GM06990 (cell line): ENCODE measurements around the gene SMKR1.
"Not testable (repeated sequence)": the region's sequence is repeated elsewhere in the genome, so short reads cannot be mapped to it uniquely, and the experiment has no call there.

Experiments
- DNase-seq: peaks from one replicate; pipeline ENCODE4 v3.0.0-alpha.2; 2011; ENCODE audit not compliant: insufficient read length; ENCODE audit errors: extremely low read depth
- H3K27me3 ChIP-seq: replicated peaks from 2 replicates; pipeline ENCODE4 v1.6.0; 2011; ENCODE audit warnings: low read length; ENCODE audit not compliant: control insufficient read depth, insufficient read depth
- H3K36me3 ChIP-seq: 2 replicates; pipeline ENCODE4 v1.5.1; 2011; ENCODE audit warnings: low read length; ENCODE audit not compliant: control insufficient read depth, insufficient read depth
- H3K4me3 ChIP-seq: replicated peaks from 2 replicates; pipeline ENCODE4 v1.5.1; 2011; ENCODE audit warnings: low read depth, mild to moderate bottlenecking, control low read depth, low read length
- TF ChIP-seq, protein P1 (sequence below): IDR thresholded peaks from 2 replicates; pipeline ENCODE4 v1.5.1; 2011; ENCODE audit warnings: low read length, control low read depth, mild to moderate bottlenecking, inconsistent platforms; ENCODE audit not compliant: insufficient read depth, poor library complexity, severe bottlenecking

The SMKR1 gene

DNA sequence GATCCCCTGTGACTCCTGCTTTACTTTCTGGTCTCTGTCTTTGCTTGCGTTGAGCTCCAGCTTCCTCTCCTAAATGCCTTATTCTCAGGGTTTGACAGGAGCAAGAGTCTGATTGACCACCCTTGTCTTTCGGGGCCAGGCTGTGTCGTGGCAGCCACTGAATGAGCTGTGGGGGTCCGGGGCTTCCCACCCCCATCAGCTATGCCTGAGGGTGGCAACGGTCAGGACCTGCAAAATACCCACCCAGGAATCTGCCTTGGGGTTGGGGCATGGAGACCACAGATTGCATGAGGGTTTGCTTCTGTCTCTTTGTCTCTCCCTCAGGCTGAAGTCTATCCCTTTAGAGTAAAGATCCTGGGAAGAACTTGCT, 20.6 kb downstream of the SMKR1 start:
- no peaks in the 10 kb centered on the region for H3K36me3 ChIP-seq
- TF ChIP-seq, protein P1, sequence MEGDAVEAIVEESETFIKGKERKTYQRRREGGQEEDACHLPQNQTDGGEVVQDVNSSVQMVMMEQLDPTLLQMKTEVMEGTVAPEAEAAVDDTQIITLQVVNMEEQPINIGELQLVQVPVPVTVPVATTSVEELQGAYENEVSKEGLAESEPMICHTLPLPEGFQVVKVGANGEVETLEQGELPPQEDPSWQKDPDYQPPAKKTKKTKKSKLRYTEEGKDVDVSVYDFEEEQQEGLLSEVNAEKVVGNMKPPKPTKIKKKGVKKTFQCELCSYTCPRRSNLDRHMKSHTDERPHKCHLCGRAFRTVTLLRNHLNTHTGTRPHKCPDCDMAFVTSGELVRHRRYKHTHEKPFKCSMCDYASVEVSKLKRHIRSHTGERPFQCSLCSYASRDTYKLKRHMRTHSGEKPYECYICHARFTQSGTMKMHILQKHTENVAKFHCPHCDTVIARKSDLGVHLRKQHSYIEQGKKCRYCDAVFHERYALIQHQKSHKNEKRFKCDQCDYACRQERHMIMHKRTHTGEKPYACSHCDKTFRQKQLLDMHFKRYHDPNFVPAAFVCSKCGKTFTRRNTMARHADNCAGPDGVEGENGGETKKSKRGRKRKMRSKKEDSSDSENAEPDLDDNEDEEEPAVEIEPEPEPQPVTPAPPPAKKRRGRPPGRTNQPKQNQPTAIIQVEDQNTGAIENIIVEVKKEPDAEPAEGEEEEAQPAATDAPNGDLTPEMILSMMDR, result no peak
- no peak overlapping the region for H3K4me3 ChIP-seq
- no peaks in the 10 kb centered on the region; the same call in 1 of the 2 replicates for H3K27me3 ChIP-seq
- no peak for DNase-seq

DNA sequence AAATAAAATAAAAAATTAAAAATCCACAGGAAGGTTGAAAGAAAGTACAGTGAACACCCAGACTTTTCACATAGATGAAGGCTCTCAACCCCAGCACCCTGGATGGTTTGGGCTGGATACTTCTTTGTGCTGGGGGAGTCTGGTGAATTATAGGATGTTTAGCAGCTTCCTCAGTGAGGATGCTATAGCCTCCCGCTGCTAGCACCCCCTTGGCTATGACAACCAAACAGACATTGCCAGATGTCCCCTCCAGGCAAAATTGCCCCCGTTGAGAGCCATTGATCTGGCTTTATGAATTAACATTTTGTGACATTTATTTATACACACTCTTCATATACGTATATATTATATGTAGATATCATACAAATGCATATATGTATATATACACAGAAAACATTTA, 21.6 kb downstream of the SMKR1 start:
- no peaks in the 10 kb centered on the region for H3K36me3 ChIP-seq
- no peak for DNase-seq
- no peaks in the 10 kb centered on the region; the same call in 1 of the 2 replicates for H3K27me3 ChIP-seq
- TF ChIP-seq, protein P1, result no peak
- H3K4me3 ChIP-seq, result no peak overlapping the region

DNA sequence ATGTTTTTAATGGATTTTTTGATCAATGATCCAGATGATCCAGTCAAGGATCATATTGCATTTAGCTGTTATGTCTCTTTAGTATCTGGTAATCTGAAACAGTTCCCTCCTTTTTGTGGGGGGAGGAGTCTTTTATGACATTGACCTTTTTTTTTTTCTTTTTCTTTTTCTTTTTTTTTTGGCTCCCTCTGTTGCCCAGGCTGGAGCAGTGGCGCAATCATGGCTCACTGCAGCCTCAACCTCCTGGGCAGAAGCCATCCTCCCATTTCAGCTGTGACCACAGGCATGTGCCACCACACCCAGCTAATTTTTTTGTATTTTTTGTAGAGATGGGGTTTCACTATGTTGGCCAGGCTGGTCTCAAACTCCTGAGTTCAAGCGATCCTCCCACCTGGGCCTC, 22.1 kb downstream of the SMKR1 start:
- DNase-seq, H3K36me3 ChIP-seq, H3K4me3 ChIP-seq, H3K27me3 ChIP-seq: not testable (repeated sequence)

DNA sequence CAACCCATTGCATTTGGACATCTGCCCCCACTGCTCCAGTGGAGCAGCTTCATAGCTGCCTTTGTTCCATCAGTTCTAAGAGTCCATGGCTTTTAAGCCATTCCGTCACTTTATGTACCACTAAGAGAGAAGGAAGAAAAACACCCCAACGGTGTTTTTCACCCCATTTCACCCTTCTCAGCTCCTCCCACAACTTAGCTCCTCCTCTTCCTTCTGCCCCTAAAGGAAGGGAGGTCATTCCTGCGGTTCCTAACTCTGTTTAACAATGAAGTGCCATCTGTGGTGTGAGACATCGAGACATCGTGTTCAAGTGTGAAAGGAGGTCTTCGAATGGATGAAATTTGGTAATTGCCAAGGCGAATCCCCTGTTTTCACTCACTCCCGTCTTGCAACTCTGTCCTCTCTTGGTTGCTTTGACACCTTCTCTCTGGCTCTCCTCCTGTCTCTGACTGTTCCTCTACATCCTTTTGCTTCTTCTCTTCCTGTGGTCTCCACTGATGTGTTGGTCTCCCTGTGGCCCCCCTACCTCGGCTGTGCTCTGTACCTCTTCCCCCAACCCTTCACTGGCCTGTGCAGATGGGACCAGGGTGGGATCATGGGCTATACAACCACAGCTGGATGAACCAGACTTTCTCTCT, 23.0 kb downstream of the SMKR1 start:
- H3K36me3 ChIP-seq, result no peaks in the 10 kb centered on the region
- TF ChIP-seq, protein P1, result no peak
- DNase-seq, result no peak
- H3K4me3 ChIP-seq, result no peak overlapping the region
- no peaks in the 10 kb centered on the region; the same call in 1 of the 2 replicates for H3K27me3 ChIP-seq

DNA sequence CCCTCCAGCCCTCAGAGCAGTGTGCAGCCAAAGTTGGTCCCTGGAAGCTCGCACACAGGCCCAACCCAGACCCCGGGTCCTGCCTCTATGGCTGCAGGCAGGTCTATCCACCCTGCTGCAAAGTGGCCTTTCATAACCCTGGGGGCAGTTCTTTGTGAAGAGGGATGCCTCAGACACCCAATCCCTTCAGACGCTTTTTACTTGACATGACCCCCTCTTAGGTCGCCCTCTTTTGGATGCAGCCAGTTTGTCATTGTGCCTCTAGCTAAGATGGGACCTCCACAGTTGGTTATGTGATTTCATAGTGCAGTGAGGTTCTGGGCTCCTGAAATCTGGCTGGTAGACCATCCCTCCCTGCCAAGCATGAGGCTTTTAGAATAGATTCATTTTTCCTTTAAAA, 27.3 kb downstream of the SMKR1 start:
- H3K27me3 ChIP-seq, result no peaks in the 10 kb centered on the region
- H3K4me3 ChIP-seq, result no peak overlapping the region
- TF ChIP-seq, protein P1, result no peak
- no peak for DNase-seq
- no peaks in the 10 kb centered on the region for H3K36me3 ChIP-seq

DNA sequence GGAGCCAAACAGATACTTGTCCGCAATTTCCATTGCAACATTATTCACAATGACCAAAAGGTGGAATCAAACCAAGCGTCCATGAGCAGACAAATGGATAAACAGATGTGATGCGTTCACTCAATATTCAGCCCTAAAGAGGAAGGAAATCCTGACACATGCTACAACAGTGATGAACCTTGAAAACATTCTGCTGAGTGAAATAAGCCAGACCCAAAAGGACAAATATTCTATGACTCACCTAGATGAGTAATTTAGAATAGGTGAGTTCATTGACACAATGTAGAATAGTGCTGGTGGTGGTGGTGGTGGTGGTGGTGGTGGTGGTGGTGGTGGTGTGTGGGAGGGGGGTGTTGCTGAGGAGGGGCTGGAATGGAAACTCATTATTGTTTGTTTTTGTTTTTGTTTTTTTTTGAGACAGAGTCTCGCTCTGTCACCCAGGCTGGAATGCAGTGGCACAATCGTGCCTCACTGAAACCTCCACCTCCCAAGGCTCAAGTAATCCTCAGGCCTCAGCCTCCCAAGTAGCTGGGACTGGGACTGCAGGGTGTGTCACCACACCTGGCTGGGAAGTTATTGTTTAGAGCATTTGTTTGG, 28.6 kb downstream of the SMKR1 start:
- Histone ChIP-seq H3K4me3 (no peak overlapping the region), H3K36me3 (no peaks in the 10 kb centered on the region), H3K27me3 (no peaks in the 10 kb centered on the region)
- TF ChIP-seq, protein P1, result no peak
- DNase-seq, result no peak
